GM18499 (cell line): ENCODE data around the gene ADCY3.

Experiments used
- ATAC-seq: cut with Tn5 transposase; IDR thresholded peaks from one replicate; pipeline ENCODE4 v1.9.1; 2021; ENCODE audit warnings: moderate number of reproducible peaks; ENCODE audit not compliant: insufficient read depth, unreplicated experiment

Gene ADCY3

GRCh38 chr2:24926602-24927252, 6.7 kb upstream of the ADCY3 start:
- no peak for ATAC-seq

GRCh38 chr2:24926220-24926601, 6.2 kb upstream of the ADCY3 start:
- ATAC-seq = no peak

GRCh38 chr2:24925815-24926214, 5.8 kb upstream of the ADCY3 start:
- ATAC-seq = no peak

GRCh38 chr2:24924732-24925131, 4.7 kb upstream of the ADCY3 start:
- no peak for ATAC-seq

- no peak for ATAC-seq
These were observed 4.2 kb upstream of the ADCY3 start for GRCh38 chr2:24924266-24924665.

GRCh38 chr2:24923106-24923505, 3.1 kb upstream of the ADCY3 start:
- no peak for ATAC-seq

GRCh38 chr2:24922556-24922955, 2.5 kb upstream of the ADCY3 start:
- ATAC-seq = no peak

- no peak for ATAC-seq
These were observed 888 bp upstream of the ADCY3 start for GRCh38 chr2:24920809-24921441.

- ATAC-seq = no peak
These were observed 435 bp downstream of the ADCY3 start for GRCh38 chr2:24919506-24920097.

- ATAC-seq = no peak
These were observed 966 bp downstream of the ADCY3 start for GRCh38 chr2:24919037-24919505.

- ATAC-seq = no peak
These were observed 1.6 kb downstream of the ADCY3 start for GRCh38 chr2:24918326-24919036.

GRCh38 chr2:24917731-24918325, 2.2 kb downstream of the ADCY3 start:
- no peak for ATAC-seq

GRCh38 chr2:24917086-24917485, 3.0 kb downstream of the ADCY3 start:
- ATAC-seq = no peak

GRCh38 chr2:24915796-24916195, 4.2 kb downstream of the ADCY3 start:
- ATAC-seq = no peak

GRCh38 chr2:24915175-24915574, 4.9 kb downstream of the ADCY3 start:
- no peak for ATAC-seq

- ATAC-seq = no peak
These were observed 5.3 kb downstream of the ADCY3 start for GRCh38 chr2:24914713-24915112.

GRCh38 chr2:24913911-24914310, 6.1 kb downstream of the ADCY3 start:
- ATAC-seq = no peak

- no peak for ATAC-seq
These were observed 7.1 kb downstream of the ADCY3 start for GRCh38 chr2:24912986-24913385.

GRCh38 chr2:24912523-24912922, 7.5 kb downstream of the ADCY3 start:
- no peak for ATAC-seq

- no peak for ATAC-seq
These were observed 9.8 kb downstream of the ADCY3 start for GRCh38 chr2:24910245-24910644.
